Cardiac fibroblast (primary cell): ENCODE measurements around the gene PCDH9.

Source experiments
- DNase-seq, 2 donors: peaks; one replicate each; pipeline versions ENCODE4 v3.0.0 to v3.0.0-alpha.2; 2010; ENCODE audit warnings: low read depth in 2 of 2
- H3K4me3 ChIP-seq, 2 donors: replicated peaks in 1 of 2; 1 replicate in 1 of 2; 2 replicates in 1 of 2; pipeline ENCODE4 v1.5.1; 2011; ENCODE audit warnings: low read depth in 2 of 2, low read length in 2 of 2, mild to moderate bottlenecking in 2 of 2, moderate library complexity in 1 of 2
- CTCF ChIP-seq: IDR thresholded peaks from one replicate; pipeline ENCODE4 v1.5.1; 2011; ENCODE audit warnings: low read depth, mild to moderate bottlenecking, low read length, inconsistent platforms

Gene PCDH9

GRCh38 chr13:67063036-67063435, 167.1 kb downstream of the PCDH9 start:
- H3K4me3 ChIP-seq, result no peak overlapping the region
- no peak for TF ChIP-seq CTCF
- no peak for DNase-seq

GRCh38 chr13:67062160-67062559, 168.0 kb downstream of the PCDH9 start:
- peak in 1 of 2 donors; percentile 49 for DNase-seq
- TF ChIP-seq CTCF, result no peak
- no peak overlapping the region for H3K4me3 ChIP-seq

GRCh38 chr13:67061750-67062149, 168.4 kb downstream of the PCDH9 start:
- no peak overlapping the region for H3K4me3 ChIP-seq
- TF ChIP-seq CTCF, result no peak
- peak in 1 of 2 donors; percentile 50 for DNase-seq

GRCh38 chr13:67052550-67053490, 177.3 kb downstream of the PCDH9 start:
- no peak for DNase-seq
- H3K4me3 ChIP-seq, result no peak overlapping the region
- TF ChIP-seq CTCF, result no peak

GRCh38 chr13:67049744-67050143, 180.4 kb downstream of the PCDH9 start:
- no peak for DNase-seq
- H3K4me3 ChIP-seq, result no peak overlapping the region
- TF ChIP-seq CTCF, result no peak

- no peak overlapping the region for H3K4me3 ChIP-seq
- no peak for TF ChIP-seq CTCF
- peak; percentile 84 to 85 for DNase-seq
Observed at GRCh38 chr13:67048821-67049150, 181.3 kb downstream of the PCDH9 start.
